Superior temporal gyrus (tissue), 1 donor: Measurements from ENCODE around the gene MAP10.
"Not testable (repeated sequence)": the region's sequence is repeated elsewhere in the genome, so short reads cannot be mapped to it uniquely, and the experiment has no call there.

Source experiments
- DNase-seq: peaks from one replicate; pipeline ENCODE4 v3.0.0-alpha.2; 2016; ENCODE audit errors: extremely low spot score

MAP10 gene, protein sequence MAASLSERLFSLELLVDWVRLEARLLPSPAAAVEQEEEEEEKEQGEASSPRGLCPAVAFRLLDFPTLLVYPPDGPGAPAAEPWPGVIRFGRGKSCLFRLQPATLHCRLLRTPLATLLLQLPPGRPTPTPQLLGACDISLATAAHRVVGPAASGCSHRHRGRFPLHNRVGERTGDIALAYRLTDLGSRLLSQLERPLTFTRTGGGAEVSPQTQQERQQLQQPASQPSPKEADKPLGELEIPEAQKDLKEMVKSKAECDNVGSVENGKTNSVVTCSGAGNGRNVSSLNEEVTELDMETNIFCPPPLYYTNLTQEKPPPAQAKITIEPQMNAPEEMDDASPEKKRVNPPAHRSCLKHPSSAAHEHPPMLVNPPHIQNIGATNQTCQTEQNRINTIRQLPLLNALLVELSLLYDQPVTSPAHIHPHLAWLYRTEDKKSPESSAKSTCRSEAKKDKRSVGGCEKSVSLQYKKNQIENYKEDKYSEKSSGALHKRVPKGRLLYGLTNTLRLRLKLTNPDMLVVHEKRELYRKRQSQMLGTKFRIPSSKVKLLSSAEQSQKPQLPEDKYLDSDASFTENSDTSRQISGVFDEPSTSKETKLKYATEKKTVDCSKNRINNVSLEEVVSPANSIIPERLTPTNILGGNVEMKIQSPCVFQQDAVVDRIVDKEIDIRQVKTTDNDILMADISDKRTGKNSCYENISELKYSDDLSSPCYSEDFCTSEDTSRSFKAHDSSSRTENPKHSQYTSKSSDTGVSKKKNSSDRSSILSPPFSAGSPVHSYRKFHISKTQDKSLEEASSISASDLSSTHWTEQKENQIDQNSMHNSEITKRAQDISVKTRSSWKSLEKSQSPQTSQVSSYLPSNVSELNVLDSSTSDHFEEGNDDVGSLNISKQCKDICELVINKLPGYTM

DNA sequence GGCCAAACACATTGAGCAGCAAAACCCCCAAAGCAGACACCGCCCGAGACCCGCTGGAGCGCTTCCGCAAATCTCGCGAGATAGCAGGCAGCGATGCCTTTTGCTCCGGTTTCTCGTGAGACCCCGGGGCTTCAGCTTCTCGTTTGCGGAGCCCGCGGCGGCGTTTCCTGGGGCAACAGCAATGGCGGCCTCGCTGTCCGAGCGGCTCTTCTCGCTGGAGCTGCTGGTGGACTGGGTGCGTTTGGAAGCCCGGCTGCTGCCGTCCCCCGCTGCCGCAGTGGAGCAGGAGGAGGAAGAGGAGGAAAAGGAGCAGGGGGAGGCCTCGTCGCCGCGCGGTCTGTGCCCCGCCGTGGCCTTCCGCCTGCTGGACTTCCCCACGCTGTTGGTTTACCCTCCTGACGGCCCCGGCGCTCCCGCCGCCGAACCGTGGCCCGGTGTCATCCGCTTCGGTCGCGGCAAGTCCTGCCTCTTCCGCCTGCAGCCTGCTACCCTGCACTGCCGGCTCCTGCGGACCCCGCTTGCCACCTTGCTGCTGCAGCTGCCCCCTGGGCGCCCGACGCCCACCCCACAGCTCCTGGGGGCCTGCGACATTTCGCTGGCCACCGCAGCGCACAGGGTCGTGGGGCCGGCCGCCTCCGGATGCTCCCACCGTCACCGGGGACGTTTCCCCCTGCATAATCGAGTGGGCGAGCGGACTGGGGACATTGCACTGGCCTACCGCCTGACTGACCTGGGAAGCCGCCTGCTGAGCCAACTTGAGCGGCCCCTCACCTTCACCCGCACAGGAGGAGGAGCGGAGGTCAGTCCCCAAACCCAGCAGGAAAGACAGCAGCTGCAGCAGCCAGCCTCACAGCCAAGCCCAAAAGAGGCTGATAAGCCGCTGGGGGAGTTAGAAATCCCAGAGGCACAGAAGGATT is at the start of gene MAP10:
Gene MAP10, plus strand, starts transcription at position 148 of the 917 bp plus-strand sequence. Its CDS starts 34 bp downstream, at position 182.
- DNase-seq = peak; percentile 66

DNA sequence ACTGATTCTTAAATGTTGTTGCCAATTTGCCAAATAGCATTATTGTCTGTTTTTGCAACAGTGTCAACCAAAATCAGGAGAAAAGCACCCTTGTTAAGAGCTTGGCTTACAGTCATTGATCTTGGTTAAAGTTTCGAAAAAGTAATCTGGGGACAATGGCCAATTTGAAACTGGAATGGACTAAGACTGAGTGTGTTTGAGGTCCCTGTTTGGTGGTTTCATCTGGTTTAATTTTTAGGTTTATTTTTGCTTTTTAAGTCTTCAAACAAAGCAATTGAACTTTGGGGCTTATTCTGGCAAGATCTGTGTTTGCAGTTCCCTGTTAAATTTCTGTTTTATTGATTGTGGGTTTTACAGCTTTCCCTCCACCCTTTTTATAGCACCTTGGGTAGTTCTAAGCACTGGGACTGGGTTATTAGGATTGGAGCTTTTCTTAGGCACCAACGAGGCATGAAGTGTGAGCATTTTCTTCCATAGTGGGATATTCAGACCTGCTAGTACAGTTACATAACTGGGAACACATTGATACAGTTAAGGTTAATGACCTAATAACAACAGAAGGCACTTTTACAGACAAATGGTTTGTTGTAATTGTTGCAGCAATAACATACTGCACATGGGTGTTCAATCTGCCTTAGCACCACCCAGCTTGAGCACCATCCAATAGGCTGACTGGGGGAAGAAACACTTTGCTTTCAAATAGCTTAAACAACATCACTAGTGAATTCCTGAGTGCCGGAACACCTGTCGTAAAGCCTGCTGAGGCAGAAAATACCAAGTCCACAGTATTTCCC is 40.6 kb upstream of the MAP10 start:
- DNase-seq = no peak

DNA sequence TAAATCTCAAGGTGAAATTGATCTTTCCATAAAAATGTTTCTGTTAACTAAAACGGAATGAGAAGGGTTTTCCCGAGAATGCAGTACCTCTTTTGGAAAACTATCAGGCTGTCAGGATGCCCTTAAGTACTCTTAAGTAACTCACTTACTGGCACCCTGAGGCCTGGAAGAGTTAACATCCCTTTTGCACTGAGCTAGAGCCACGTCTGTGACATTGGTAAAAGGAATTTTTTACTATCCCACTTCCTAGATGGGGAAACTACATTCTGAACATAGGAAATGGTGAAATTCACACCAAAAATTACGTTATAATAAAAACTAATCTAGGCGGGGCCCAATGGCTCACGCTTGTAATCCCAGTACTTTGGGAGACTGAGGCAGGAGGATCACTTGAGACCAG is 39.7 kb upstream of the MAP10 start:
- DNase-seq = no peak

DNA sequence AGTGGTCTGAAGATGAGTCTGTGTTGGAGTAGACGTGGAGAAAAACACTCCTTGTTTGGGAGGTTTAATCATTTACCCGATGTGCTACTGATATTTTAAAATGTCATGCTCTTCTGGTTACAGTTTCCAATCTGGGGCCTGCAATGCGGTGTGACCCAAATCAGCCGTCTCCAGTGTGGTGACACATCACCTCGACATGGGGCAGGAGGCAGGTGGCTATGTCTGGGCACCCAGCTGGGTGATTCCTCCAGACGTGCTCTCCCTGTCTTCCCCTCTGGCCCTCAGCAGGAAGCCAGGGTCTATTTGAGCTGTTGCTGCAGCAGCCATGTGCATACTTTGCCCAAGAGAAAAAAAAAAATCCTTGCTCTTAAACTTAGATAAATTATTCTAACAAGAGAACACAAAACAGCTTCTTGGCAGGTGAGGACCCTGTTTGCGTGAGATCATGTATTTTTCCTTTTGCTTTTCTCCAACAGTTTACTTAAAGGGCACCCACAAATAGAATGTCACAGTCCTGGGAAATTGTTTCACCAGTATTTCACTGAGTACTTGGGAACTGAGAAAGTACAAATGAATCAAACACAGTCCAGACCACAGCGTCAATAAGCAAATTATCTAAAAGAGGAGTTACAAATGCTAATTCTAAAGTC is 38.9 kb upstream of the MAP10 start:
- DNase-seq = no peak

DNA sequence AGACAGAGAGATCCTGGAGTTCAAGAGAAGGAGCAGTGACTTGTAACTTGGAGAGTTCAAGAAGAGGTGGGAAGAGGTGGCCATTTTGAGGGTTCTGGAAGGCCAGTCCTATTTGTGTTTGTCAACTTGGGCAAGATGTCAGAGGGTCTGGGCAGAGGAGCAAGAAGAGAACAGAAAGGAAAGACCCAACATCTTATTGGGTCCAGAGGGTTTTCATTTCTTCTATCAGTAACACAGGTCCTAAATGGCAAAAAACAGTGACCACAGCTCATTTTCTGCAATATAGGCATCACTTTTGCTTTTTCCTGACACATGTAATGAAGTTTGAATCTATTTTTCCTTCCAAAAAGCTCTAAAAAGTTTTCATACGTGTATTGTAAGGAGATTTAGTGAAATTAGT is 38.3 kb upstream of the MAP10 start:
- DNase-seq = no peak

DNA sequence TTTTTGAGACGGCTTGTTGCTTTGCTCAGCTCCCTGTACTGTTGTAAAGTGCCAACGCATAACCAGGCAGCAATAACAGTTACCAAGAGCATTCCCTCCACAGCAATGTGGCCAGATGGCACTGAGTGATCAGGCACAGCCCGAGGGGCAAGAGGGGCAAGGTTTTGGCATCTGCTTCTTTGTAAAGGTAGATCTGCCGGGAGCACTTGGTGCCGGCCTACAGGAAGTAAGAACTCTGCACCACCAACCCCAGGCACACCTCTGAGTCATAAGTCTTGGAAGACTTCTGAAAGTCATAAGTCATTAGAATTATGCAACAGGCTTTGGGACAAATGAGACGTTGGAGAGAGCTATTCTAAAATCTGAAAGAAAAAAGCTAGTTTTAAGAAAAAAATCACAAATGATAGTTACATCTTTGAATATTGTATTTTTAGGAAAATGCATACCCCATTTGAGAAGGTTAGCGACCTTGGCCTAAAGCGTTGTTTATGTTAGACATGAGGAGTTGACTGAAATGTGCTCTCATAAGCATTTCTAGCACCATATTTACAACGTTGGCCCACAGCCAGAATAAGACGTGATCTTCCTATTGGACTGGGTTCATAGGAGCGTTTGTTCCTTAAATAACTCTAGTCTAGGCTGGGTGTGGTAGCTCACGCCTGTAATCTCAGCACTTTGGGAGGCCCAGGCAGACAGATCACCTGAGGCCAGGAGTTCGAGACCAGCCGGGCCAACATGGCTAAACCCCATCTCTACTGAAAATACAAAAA is 37.7 kb upstream of the MAP10 start:
- no peak for DNase-seq

DNA sequence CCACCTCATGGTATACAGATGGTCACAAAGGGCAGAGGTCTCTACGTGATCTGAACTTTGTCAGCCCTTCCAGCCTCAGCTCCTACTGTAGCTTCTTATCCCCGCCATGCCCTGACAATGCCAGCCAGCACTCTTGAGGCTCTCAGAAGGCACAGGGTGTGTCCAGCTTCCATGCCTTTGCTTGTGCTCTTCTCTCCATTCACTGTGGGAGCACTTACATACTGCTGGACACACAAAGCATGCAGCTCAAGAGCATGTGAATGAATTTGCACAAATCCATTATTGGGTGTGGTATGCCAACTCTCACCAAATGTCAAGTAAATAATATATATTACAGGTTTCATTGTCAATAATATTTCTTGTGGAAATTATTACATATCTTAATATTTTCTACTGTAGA is 36.4 kb upstream of the MAP10 start:
- DNase-seq = no peak

DNA sequence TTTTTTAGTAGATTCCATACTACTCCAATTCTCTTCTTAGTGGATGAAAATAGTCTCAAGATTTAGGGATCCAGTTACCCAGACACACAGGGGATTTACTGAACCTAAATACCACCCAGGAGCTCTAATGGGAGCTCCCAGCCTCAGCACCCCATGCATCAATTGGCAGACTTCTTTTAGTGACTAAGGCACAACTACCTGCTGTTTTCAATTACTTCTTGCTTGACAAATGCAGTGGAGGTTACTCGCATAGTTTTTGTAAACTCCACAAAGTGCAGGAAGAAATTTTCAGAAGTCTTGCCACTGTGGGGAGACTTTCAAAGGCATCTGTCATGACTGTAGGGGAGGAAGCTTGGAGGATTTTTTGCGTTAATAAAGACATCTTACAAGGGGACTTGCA is 35.5 kb upstream of the MAP10 start:
- DNase-seq = no peak

DNA sequence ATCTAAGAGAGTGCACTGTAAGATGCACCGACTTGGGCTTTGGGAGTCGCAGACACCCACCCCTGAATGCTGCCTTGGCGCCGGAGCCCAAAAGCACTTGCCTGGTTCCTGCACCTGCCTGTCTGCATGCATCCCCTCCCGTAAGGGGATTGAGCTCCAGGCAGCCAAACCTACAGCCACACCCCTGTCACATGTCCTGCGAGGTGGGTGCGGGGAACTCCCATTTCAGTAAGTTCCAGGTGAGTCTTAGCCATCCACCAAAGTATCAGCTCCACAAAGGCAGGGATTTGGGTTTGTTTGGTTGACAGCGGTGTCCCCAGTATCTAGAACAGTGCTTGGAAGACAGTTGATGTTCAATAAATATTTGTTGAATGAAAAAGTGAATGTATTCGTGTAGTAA is 31.5 kb upstream of the MAP10 start:
- no peak for DNase-seq

DNA sequence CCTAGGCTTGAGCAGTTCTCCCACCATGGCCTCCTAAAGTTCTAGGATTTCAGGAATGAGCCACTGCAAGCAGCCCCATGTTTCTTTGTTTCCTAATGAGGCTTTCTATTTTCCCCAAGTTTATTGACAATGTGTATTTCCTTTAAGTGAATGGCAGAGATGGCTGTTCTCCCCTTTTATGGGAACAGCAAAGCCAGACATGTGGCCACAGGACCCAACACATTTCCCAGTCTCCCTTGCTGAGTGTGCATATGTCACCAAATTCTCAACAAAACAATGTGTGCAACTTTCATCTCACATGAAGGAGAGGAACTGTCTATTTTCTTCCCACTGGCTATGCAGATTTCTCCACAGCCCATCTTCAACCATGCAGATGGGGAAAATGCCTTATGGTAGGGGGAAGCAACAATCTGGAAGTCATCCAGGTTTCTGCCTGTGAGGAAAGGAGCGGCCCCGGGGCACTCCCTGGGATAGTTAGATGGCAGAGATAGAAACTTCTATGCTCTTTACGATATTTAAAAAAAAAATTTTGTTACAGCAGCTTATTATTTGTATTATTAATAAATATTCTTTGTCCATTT is 28.6 kb upstream of the MAP10 start:
- DNase-seq = no peak

DNA sequence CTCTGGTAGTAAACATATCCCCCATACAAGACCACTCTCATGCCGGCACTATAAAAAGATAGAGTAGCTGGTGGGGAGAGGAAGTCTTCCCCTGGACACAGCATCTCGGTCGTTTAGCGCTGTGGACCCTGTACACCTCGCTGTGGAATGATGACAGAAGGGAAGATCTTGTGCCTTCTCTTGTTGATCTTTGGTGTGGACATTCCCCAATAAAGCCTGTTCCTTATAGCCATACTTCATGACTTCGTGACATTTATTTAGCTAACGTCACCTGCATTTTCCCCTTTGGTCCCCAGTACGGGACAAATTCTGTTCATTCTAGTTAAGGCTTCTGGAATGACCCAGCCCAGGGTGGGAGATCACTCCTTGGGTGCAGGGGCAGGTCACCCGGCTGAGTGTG is 24.9 kb upstream of the MAP10 start:
- no peak for DNase-seq

DNA sequence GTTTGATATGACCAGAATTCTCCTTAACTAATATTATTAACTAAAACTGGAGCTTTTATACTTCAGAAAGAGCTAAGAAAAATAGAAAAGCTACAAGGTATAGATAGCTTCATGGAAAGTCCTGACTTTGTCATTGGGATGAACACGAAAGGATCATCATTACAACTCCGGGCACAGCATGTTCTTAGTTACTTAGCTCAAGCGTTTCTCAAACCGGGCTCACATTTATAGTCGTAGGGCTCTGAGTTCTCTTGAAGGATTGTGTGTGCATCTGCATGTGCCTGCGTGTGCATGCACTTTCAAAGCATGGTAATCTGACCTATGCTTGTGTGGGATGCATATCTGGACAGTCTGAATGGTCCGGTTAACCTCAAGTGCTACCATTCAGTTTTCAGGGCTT is 20.4 kb upstream of the MAP10 start:
- DNase-seq = no peak

DNA sequence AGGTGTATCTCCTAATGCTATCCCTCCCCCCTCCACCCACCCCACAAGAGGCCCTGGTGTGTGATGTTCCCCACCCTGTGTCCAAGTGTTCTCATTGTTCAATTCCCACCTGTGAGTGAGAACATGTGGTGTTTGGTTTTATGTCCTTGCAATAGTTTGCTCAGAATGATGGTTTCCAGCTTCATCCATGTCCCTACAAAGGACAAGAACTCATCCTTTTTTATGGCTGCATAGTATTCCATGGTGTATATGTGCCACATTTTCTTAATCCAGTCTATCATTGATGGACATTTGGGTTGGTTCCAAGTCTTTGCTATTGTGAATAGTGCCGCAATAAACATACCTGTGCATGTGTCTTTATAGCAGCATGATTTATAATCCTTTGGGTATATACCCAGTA is 19.6 kb upstream of the MAP10 start:
- DNase-seq = not testable (repeated sequence)

DNA sequence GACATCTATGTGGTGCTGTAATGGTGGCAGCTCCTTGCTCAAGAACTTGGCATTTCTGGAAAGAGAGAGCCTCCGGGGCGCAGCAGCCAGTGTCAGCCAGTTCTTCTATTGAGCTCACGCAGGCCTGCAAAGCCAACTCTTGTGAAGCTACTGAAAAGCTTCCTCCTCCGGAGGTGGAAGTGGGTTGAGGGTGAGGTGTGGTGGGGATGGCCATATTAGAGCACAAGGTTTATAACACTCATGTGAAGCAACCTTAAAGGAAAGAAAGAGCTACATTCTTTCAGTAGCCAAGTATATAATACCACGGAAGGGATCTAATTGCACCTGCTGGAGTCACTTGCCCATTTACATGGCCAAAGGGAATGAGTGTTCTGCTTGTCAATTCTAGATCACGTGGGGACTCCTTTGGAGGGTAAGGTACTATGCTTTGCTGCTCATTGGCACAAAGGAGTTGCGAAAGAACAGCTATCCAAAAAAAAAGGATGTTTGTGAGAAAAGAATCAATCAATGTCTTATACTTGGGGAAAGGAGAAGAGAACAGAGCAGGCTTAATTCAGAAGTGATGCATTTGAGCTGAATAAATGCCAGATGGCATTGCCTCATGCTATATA is 18.3 kb upstream of the MAP10 start:
- DNase-seq = no peak

DNA sequence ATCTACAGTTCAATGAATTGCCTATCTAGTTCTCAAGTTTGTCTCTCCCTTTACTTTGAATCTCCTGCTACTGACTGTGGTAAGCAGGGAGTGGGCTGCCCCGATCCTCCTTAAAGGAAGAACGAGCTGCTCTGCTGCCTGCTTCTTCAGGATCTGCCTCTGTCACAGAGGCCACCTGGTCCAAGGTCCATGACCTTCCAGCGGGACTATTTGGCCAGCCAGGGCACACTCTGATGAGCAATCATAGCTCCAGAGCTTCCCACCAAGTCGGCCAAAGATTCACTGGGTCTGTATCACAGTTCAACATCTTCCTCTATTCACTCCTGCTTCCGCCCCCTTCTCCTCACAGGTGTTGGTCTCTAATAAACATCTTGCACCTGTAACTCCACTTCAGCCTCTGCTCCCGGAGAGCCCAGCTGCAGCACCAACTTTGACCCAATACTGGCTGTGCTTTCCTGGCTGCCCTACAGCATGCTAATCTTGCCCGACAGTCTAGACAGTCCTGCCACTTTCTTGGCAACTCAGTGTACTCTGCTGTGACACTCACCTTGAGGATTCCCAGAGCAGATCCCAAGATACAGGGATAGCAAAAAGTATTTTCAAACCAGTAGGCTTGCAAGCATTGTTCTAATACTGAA is 16.9 kb upstream of the MAP10 start:
- no peak for DNase-seq

DNA sequence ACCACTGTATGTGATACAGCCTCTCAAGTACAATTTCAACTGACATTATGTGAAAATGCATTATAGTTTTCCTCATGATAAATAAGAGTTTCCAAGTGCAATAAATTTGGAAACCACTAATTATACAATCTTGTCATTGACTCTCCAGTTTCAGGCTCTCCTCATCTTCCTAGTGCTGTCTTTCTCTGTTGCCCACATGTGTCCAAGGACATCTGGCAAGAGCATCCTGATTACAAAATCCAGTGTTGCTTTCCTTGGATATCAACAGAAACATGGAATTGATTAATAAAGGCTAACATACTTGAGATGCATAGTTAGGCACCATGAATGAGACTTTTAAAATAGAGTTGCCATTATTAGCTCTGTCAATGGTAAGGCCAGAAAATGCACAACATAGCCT is 15.6 kb upstream of the MAP10 start:
- no peak for DNase-seq

DNA sequence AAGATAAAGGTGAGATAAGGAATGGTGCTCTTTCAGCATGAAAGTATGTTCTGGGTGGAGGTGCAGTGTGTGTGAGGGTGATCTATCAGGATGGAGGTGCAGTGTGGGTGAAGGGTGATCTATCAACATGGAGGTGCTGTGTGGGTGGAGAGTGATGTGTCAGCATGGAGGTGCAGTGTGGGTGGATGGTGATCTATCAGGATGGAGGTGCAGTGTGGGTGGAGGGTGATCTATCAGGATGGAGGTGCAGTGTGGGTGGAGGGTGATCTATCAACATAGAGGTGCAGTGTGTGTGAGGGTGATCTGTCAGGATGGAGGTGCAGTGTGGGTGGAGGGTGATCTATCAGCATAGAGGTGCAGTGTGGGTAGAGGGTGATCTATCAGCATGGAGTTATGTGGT is 12.3 kb upstream of the MAP10 start:
- DNase-seq = no peak

DNA sequence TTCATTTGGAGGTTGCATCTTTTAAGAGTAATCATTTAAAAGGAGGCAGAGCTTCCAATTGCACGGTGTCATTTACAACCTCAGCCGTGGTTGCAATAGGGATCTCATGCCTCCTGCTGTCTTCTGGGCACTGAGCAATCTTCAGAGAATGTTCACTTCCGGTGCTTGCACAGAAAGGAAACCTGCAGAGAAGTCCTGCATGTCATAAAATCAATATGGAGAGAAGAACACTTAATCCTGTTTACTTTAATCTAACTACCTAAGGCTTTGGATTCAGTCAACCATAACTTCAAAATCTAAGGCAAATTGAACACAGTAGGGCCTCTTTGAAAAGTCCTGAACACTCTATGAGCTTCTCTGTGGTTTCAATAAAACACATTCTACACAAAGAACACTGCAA is 11.3 kb upstream of the MAP10 start:
- no peak for DNase-seq
